ENCODE measurements around the gene ESCO1. TPM values are rescaled to one million over a fixed set of nuclear protein-coding genes. Genes with fewer than 3 reads are reported as not detected.

Gene ESCO1
- total RNA-seq, 1 experiment from 2014 or later, result 36.7 TPM

DNA sequence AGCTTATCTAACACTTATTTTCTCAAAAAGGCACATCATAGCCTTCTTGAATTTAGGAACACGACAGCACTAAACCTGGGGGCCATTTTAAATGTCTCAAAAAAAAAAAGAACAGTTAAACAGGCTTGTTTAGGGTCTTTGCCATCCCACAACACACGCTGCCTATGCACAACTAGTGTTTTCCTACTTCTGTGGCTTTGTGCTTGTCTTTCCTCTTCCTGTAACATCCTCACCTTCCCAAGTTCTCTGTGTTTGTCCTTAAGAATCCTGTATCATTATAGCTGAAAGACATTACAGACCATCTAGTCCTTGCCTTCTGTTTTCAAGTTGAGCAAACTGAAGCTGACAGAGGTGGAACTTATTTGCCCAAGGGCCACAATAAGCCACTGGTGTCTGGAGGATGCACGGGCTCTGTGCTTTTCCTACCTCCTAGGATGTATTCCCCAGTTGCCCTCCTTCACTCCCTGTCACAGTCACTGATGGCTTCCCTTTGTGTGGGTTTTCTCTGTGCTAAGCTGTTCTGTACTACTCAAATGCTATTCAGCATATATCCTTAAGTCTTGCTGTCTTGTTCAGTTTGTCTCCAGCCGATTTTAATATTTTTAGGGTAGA lies 34.2 kb upstream of the ESCO1 start:
- Histone ChIP-seq H4K20me1 (ENCODE audit: control insufficient read depth, insufficient read depth, insufficient read length) (no peaks in the 10 kb centered on the region), H2AFZ (ENCODE audit: low read length) (no peak overlapping the region), H2BK120ac (ENCODE audit: low read depth, low read length, poor library complexity, severe bottlenecking) (no peak overlapping the region), H3K9me3 (ENCODE audit: control insufficient read depth, low read depth, low read length) (no peaks in the 10 kb centered on the region), H2BK5ac (ENCODE audit: insufficient read length, low read length) (no peak overlapping the region), H3K79me1 (ENCODE audit: insufficient read depth, low read depth, low read length, poor library complexity, severe bottlenecking) (peaks cover 3% of the 10 kb centered on the region), H3K4ac (ENCODE audit: low read depth, low read length) (no peak overlapping the region), H3K18ac (ENCODE audit: insufficient read length, low read depth, low read length) (no peak overlapping the region), H3K9ac (ENCODE audit: extremely low read depth, insufficient read length, low read length) (no peak overlapping the region), H4K5ac (ENCODE audit: insufficient read length, low read depth, low read length) (no peak overlapping the region), H2BK12ac (ENCODE audit: insufficient read length, low read depth, low read length) (no peak overlapping the region), H3K27ac (ENCODE audit: insufficient read length, low read depth, low read length) (no peak overlapping the region), H4K8ac (replicated peaks; ENCODE audit: insufficient read length, low read depth, low read length) (no peak overlapping the region), H3K27me3 (ENCODE audit: insufficient read depth, low read length) (no peaks in the 10 kb centered on the region), H3K23ac (ENCODE audit: insufficient read length, low read depth, low read length) (no peak overlapping the region), H4K91ac (ENCODE audit: insufficient read length, low read depth, low read length) (no peak overlapping the region), H3K14ac (ENCODE audit: insufficient read depth, low read length) (no peak overlapping the region), H3K56ac (ENCODE audit: insufficient read length, low read depth, low read length) (no peak overlapping the region), H3K4me2 (ENCODE audit: insufficient read depth, insufficient read length, low read length) (no peak overlapping the region), H3K4me1 (ENCODE audit: insufficient read depth, low read length) (no peaks in the 10 kb centered on the region), H3T11ph (ENCODE audit: low read length) (no peak overlapping the region), H2BK15ac (ENCODE audit: low read depth, low read length) (no peak overlapping the region), H2AK5ac (ENCODE audit: insufficient read length, low read length) (no peak overlapping the region), H2BK20ac (ENCODE audit: low read depth, low read length, poor library complexity, severe bottlenecking) (no peak overlapping the region), H3K79me2 (ENCODE audit: insufficient read depth, low read length) (no peaks in the 10 kb centered on the region), H3K23me2 (ENCODE audit: insufficient read length, low read depth, low read length, poor library complexity, severe bottlenecking) (no peaks in the 10 kb centered on the region)
- no peaks in the 10 kb centered on the region for H3K9me3 Mint-ChIP-seq
- no peak overlapping the region for H3K4me3 Mint-ChIP-seq
- DNase-seq, result no peak
- peaks cover 22 to 50% (median 34%) of the 10 kb centered on the region in 3 experiments; a peak in 6 of 7 replicates for H3K36me3 Mint-ChIP-seq (ENCODE audit: insufficient read depth in 1 of 3, low read depth in 3 of 3)
- whole genome bisulfite sequencing (ENCODE audit: extremely low coverage, insufficient read length, low lambda C conversion rate), result no CpG with 5 or more reads among the region's 4 CpGs
- TF ChIP-seq, protein P1, sequence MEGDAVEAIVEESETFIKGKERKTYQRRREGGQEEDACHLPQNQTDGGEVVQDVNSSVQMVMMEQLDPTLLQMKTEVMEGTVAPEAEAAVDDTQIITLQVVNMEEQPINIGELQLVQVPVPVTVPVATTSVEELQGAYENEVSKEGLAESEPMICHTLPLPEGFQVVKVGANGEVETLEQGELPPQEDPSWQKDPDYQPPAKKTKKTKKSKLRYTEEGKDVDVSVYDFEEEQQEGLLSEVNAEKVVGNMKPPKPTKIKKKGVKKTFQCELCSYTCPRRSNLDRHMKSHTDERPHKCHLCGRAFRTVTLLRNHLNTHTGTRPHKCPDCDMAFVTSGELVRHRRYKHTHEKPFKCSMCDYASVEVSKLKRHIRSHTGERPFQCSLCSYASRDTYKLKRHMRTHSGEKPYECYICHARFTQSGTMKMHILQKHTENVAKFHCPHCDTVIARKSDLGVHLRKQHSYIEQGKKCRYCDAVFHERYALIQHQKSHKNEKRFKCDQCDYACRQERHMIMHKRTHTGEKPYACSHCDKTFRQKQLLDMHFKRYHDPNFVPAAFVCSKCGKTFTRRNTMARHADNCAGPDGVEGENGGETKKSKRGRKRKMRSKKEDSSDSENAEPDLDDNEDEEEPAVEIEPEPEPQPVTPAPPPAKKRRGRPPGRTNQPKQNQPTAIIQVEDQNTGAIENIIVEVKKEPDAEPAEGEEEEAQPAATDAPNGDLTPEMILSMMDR (conservative IDR thresholded peaks at IDR 0.05), result no peak
- peak overlapping the region in 1 of 3 experiments; percentile 53; a peak in 2 of 7 replicates for H3K27ac Mint-ChIP-seq
- H3K27me3 Mint-ChIP-seq (ENCODE audit: low read depth), result no peaks in the 10 kb centered on the region
- no peaks in the 10 kb centered on the region for H3K4me1 Mint-ChIP-seq

All from H9 (cell line).